ENCODE data around the gene TNNT3.

- no peak for TF ChIP-seq CTCF (IDR thresholded peaks at IDR 0.05)
- TF ChIP-seq POLR2A (IDR thresholded peaks at IDR 0.05): no peak
These were observed 44.2 kb upstream of the TNNT3 start for GRCh38 chr11:1875093-1875850.
